Activated gamma-delta T cell (primary cell): ENCODE measurements around the gene TMEM181.
"Not testable (repeated sequence)": the region's sequence is repeated elsewhere in the genome, so short reads cannot be mapped to it uniquely, and the experiment has no call there.

Experiments
- DNase-seq: peaks from one replicate; lab custom pipeline; 2025; lab: John Stamatoyannopoulos, UW

TMEM181 gene

DNA sequence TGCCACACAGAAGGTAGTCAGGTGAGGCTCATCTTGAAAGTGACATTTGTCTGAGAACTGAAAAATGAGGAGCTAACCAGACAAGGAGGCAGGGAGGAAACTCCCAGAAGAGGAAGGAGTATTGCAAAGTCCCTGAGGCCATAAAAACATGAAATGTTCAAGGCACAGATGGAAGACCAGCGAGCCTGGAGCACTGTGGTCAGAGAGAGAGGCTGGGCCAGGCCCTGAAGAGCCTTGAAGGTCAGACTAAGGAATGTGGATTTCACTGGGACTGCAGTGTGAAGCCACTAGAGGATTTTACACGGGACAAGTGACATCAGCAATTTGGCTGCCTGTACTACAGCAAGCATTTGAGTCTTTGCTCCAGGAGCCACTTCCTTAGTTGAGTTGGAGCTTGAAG is 21.1 kb upstream of the TMEM181 start:
- no peak for DNase-seq

DNA sequence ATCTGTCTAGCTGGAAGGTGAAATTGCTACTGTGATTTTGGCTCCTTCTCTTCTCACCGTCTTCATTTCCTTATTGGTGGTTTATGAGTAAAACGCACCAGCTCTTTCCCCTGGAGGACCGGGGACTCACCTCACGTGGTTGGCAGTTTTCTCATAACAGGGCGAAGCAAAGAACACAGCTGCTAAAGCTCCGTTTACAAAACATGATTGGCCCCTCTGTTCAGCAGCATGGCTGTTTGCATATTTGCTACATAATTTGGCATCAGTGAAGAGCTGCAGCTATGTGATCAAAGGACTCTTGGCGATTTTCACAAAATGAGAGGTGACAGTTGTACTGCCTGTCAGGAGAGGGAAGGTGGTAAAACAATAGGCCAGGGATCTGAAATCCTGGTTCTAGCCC is 20.5 kb upstream of the TMEM181 start:
- DNase-seq, result no peak

DNA sequence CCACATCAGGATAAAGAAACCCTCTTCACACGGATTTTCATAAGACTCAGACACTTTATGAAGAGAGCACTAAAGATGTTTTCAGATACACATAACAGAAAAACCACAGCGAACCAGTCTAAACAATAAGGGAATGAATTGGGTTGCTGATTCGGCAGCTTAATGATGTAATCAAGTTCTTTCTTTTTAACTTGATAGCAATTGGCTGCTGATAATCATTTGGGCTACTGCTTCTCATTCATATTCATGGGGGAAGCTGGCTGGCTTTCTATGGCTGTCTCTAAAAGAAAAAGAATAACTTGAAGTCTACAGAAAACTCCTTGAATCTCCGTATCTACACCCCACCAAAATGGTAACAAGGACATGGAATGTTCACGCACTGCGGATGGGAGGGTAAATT is 20.0 kb upstream of the TMEM181 start:
- no peak for DNase-seq

DNA sequence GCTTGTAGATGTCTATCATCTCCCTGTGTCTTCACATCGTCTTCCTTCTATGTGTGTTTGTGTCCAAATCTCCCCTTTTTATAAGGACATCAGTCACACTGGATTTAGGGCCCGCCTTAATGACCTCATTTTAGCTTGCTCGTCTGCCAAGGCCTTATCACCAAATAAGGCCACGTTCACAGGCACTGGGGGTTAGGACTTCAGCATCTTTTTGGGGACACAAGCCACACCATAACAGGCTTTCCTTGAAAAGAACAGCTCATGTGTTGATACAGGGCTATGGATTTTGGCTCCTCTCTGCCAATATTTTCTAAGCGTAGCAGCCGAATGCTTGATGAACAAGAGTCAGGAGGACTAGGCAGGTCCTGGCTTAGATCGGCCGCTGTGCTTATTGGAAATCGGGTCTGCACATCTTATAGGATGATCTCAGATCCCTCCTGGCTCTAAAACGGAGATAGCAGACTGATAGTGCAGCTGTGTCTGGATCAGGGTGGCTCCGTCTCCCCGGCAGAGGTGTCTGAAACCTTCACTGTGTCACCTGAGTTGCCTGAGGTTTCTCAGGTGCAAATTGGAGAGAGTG is 16.2 kb upstream of the TMEM181 start:
- no peak for DNase-seq

DNA sequence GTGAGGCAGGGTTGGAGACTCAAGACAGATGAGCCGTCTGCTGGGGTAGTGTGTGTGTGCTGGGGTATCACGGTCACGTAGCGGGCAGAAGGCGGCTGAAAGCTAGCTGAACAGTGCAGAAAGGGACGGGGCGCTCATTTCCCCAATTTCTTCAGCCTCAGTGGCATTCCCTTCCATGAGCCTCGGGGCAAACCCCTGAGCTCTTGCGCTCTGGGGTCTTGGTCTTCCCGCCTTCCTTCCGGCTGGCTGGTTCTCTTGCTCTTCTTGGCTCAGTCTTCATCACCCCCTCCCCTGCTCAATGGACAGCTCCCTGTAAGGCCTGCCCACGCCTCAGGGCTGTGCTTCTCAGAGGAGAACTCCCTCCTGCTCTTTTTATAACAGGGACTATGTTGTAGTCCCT is 15.5 kb upstream of the TMEM181 start:
- DNase-seq, result no peak

DNA sequence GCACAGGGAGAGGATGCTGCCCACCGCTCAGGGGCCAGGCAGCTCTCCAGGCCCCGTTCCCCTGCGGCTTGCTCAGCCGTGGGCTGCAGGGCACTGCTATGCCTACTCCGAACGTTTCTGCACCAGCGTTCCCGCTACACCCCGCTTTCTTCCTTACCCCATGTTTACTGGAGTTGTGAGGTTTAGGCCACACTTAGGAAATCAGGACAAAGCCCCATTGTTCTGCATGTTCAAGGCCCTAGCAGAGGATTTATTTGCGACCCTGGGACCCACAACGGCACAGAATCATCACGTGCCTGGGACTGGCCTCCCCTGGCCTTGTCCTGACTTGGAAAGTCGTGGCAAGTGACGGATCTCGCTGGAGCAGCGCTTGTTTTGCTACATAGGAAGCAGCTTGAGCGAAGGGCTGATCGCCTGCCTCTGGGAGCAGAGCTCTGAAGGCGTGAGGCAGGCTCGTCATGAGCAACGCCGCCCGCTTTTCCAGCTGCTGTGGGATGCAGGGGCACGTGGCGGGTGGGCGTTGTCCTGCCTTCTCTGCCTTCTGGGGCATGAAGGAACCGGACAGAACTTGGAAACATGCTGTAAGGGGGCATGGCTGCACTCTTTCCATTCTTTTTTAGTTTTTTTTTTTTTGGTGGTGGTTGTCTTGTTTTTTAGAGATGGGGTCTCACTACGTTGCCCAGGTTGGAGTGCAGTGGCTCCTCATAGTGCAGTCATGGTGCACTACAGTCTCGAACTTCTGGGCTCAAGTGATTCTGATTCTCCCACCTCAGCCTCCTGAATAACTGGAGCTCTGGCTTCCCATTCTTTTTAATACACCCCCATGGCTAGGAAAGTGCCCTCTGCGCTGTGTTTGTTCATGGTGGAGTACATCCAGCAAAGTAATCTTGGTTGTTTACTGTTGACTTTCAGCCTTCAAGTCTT is 14.6 kb upstream of the TMEM181 start:
- no peak for DNase-seq

DNA sequence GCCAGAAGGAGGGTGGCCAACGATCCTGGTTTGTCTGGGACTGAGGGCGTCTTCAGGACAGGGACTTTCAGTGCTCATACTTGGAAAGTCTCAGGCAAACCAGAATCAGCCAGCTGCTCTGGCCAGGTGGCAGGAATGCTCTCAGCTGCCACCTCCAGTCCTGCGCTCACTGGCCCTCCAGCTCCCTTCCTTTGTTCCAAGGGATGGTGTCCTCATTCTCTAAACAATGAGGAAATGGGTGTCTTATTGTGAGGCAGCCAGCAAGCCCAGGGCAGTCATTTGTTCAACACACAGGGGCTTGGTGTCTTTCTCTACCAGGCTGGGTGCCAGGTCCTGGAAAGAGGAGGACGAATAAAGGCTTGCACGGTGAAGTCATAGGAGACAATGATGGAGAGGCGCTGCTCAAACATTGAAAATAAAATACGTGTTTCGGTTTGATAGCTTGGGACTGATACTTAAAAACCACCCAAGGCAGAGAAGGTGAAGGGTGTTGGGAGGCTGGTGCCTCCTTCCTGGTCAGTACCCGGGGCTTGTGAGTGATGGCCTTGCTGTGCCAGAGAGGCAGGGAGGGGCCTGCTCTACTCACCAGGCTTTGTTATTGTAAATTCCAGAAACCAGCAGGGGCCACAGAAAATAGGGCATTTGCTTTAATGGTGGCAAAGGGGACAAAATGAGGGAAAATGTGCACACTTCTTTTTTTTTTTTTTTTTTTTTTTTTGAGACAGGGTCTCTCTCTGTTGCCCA is 11.3 kb upstream of the TMEM181 start:
- DNase-seq, result no peak

DNA sequence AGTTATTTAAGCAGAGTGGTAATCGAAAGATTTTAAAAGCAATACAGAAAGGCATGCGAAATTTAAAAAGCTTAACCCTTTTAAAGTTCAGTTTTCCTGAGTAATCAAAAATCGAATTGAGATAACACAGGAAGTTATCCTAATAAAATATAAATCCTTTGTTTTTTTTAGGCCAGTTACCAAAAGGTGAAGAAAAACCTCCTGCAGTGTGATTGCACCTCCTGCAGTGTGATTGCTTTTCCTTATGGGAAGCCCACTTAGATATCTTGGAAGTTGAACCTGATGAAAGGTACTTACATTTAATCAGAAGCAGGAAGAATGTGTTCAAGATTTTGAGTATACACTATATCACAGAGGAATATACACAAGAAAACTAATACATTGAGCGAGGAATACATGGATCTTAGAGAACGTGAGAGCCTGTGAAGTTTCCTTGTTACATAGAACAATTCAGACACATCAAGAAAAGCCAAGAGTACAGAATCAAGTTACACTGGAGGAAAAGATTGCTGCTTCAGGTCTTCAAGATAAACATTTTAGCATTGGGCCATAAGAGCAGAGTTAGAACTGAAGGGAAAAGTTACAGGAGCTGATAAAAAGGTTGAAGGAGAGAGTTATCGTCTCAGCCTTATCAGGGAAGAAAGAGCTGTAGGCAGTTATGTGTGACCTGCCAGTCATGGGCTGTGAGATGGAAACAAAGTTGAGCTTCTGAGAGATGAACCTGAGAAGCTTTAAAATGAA is 7.7 kb upstream of the TMEM181 start:
- DNase-seq, result no peak

DNA sequence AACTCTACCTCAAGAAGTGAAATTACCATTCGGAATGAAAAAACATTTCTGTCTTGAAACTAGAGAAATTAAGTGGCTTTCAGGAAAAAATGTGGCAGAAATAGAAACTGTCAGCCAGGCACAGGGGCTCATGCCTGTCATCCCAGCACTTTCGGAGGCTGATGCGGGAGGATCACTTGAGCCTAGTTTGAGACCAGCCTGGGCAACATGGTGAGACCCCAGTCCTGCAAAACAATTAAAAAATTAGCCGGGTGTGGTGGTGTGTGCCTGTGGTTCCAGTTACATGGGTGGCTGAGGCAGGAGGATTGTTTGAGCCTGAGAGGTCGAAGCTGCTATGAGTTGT is 7.1 kb upstream of the TMEM181 start:
- no peak for DNase-seq

DNA sequence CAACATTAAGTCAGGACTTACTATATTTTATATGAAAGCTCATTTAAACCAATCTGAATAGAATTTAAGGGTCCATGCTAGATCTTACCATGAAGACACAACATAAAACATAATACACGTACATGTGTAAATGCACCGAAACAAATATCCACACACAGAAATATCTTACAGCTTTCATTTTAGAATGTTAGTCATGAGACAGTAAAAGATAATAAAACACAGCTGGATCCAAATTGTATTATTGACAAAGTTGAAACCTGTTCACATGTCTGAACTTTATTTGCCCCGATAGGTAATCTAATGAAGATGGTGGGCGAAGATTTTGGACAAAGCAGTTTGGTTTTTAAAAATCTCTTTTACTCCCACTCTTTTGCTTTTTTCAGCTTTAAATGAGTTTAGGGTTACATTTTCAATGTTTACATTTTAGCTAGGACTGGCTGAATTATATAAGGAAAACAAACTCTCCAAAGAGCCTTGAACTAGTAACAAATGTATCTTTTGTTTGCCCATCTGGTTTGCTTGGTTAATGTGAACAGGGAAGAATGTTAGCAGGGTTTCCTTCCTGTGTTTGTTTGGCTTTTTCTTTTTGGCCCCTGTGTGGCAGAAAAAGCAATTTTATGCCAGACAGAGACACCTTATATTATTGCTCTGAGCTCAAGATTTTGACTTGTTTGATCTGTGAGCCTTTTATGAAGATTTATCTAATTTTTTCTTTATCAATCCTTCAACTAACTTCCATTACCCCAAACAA is 5.1 kb upstream of the TMEM181 start:
- no peak for DNase-seq

DNA sequence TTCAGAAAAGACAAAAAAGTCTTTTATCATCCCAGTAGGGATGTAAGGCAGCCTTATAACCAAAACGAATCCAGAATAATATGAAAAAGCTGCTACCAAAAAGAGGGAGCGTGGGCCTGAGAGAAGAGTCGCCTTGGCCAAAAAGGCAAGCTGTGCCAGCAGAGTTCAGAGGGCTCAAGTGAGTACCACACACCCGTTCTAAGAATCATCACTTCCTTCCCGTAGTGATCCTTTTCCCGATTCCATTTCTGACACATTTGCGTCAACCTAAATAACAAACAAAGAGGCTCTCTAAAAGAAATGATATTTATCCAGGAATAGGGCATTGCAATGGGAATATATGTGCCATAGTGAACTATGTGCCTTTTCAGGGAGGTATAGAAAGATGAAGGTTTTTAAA is 3.8 kb upstream of the TMEM181 start:
- DNase-seq, result no peak

DNA sequence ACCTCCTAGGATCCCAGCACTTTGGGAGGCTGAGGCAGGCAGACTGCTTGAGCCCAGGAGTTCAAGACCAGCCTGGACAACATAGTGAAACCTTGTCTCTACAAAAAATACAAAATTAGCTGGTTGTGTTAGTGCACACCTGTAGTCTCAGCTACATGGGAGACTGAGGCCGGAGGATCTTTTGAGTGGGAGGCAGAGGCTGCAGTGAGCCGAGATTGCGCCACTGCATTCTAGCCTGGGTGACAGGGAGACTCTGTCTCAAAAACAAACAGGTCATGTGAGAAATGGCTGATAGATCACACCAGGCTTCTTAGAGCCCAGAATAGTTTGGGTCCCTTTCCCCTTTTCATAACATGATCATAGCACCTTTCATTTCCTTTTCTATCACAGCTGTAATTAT is 2.8 kb upstream of the TMEM181 start:
- DNase-seq, result not testable (repeated sequence)

DNA sequence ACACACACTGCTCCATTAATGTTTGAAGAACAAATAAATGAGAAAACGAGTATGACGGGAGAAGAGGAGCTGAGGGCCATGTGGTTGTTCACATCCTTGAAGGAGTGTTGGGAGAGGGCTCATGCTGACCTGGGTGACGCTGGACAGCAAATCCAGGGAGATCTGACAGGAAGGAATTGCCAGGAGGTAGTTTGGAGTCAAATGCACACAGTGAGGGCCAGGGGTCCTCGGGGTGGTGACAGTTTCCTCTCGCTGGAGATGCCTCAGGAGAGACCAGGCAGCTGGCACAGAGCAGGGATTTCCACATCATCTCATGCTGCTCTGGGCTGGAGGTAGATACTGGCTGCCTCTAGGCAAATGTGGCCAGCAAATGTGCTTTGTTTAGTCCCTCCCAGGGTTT is 2.0 kb upstream of the TMEM181 start:
- no peak for DNase-seq

DNA sequence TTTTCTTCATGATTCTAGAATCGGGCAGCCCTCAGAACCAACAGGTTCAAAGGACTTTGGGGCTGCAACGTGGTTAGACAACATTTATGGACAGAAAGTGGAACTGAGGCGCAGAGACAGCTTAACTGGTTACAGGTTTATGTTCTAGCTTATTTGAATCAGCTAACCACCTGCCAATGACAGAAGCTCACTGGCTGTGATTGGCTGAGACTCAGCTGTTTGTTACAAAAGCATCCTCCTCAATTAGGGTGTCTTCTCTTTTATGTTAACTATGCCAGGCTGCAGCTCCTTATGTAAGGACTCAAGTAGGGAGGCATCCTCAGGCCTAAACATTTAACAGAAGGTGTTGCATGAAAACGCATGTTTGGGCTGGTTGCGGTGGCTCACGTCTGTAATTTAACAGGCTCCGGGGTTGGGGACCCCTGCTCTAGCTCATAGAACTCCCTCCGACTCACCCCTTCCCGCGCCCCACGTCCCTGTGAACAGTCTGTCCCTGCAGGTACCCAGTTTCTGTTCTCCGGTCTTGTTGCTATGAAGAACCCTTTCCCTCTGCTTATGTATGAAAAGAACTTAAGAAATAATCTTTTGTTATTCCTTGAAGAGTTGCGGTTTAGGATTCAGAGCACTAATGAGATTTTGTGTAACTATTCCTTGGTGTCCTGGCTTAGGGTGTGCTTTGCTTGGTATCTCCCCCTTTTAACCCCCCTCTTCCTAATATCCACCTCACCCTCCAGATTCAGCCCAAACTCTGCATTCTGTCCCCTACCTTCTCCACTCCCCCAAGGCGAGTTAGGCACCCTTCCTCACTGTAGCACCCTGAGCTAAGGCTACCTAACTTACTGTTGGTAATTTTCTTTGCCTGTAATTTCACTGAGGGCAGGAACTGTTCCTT is 1.2 kb upstream of the TMEM181 start:
- DNase-seq, result no peak

DNA sequence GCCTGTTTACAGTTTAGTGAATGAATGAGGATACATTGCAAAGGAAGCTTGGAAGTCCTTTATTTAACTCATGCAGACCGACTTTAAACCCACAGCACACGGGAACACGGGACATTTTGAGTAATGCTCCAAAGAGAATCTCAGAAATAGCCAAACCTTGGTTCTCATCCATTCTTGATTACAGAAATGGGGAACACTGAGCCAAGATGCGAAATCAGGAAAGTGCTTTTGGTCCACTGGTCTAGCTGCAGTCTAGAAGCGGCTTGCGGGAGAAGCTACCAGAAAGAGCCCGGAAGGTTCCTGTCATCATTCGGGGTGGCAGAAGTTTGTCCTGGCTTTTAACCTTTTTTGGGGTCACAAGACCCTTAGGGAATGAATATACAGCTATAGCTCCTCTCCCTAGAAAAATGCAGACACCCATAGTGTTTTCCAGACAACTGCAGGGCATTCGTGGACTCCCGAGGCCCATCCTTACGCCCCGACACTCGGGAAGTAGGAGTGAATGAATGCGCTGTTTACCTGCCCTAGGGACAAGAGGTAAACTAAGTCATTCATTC is 475 bp upstream of the TMEM181 start:
- DNase-seq, result no peak

DNA sequence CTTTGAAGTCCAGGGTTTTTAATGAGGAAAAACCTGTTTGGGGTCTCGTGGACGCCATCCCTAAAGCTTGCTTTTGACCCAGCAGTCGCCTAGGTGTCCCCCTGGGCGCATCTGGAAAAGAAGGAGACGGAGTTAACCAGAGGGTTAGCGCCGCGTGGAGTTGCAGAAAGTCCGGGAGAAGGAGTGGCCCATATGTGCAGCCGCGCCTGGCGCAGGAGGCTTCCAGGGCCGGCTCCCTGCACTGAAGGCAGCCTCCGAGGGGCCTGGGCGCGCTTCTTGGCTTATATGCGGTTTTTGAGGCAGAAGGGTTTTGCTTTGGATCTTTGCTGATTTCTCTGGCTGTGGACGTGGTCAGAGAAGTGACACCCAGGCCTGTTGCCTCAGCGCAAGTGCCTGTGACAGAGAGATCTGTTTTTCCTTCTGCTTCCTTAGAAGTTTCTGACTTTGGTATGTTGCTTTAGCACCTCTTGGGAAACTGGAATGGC is 987 bp downstream of the TMEM181 start:
- DNase-seq, result no peak

DNA sequence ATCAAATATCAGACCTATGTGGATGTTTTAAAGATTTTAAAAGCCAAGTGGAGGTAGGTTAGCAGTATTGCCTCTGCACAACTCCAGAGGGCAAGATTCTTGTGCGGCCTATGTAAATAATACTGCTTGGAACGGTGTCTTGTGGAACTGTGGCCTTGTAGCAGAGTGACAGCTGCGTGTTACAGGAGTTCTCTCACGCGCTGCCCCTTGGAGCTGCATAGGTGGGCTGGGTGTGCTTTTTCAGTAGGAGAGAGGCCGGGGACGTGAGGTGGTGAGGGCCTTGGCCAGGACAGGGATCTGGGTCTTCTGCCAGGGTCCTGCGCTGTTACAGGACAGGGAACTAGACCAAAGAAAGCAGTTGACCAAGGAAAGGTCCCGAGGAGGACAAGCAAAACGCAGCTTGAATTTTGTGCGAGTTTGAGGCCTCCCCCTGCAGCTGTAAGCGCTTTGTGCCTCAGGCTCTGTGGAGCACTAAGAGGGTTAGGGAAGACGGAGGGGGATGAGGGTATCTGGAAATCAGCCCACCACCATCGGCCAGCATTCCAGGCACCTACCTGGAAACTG is 1.5 kb downstream of the TMEM181 start:
- DNase-seq, result no peak

DNA sequence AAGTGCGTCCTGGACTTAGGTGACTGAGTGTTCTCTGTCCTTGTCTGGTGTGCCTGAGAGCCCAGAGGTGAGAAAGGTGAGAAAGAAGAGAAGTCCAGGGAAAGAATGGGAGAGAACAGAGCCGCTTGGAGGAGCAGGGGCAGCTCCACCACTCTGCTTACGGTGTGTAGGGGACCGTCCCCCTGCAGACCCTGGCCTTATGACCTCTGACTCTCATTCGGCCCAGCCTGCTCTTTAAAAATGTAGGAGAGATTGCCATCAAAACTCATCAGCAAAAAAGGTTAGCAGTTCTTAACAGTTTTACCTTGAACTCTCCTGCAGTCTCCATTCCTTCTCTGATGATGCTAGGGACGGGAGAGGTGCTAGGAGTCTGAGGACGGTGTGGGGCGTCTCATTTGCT is 2.0 kb downstream of the TMEM181 start:
- no peak for DNase-seq

DNA sequence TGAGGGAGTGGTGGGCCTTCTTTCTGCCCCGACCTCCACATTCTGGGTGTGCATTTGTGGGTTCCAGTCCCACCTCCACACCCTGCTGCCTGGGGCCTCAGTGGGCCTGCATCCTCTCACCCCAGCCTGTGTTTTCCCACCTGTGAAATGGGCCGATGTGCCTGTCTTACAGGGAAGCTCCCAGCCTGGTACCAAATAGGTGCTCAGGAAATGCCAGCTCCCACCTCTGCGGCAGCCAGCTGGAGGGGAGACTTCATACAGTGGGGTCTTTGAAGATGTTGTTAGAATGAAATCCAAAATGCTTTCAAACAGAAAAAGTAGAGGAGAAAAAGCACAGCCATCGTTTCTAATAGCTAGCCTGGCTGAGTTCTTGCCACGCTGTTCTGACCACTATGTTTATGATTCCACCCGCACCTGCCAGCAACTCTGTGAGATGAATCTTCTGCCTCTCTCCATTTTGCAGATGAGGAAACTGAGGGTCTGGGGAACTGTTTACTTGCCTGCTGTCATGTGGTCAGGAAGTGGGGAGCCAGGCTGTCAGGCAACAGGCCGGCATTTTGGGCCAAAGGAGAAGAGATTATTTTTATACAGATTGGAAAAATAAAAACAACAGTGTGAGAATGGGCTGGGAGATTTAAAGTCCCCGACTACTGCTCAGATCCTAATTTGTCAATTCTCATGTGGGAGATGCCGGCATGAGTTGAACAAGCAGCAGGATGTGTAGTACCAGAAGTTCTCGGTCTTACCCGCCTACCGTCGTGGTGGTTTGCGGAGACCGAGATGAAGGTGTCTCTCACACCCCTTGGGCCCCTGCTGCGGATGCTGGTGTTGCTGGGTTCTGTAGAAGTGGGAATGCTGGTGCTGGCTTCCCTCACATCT is 4.6 kb downstream of the TMEM181 start:
- DNase-seq, result no peak
